HG03066 (cell line): ENCODE results near the gene TMEM250.
"Not testable (repeated sequence)": the region's sequence is repeated elsewhere in the genome, so short reads cannot be mapped to it uniquely, and the experiment has no call there.

ENCODE experiments used
- ATAC-seq: cut with Tn5 transposase; IDR thresholded peaks from one replicate; pipeline ENCODE4 v1.9.1; 2021; ENCODE audit warnings: low read depth; ENCODE audit not compliant: unreplicated experiment

TMEM250 gene

GRCh38 chr9:136118320-136119060 is at the start of gene TMEM250:
TSS of gene TMEM250 (minus strand) at chr9:136118875. CDS start at chr9:136116900, 1,975 bp downstream.
- ATAC-seq, result peak; percentile 55

- ATAC-seq, result no peak
Observed at GRCh38 chr9:136163248-136163850, 44.7 kb upstream of the TMEM250 start.

GRCh38 chr9:136160995-136161610 is 42.4 kb upstream of the TMEM250 start:
- ATAC-seq, result no peak

GRCh38 chr9:136160381-136160841 is 41.7 kb upstream of the TMEM250 start:
- ATAC-seq, result no peak

- no peak for ATAC-seq
Observed at GRCh38 chr9:136159851-136160250, 41.2 kb upstream of the TMEM250 start.

GRCh38 chr9:136157477-136158265 is 39.0 kb upstream of the TMEM250 start:
- ATAC-seq, result no peak

- ATAC-seq, result no peak
Observed at GRCh38 chr9:136156209-136157120, 37.8 kb upstream of the TMEM250 start.

GRCh38 chr9:136155576-136155975 is 36.9 kb upstream of the TMEM250 start:
- ATAC-seq, result no peak

- no peak for ATAC-seq
Observed at GRCh38 chr9:136154943-136155342, 36.3 kb upstream of the TMEM250 start.

- ATAC-seq, result no peak
Observed at GRCh38 chr9:136153381-136154065, 34.8 kb upstream of the TMEM250 start.

- no peak for ATAC-seq
Observed at GRCh38 chr9:136152931-136153330, 34.3 kb upstream of the TMEM250 start.

- no peak for ATAC-seq
Observed at GRCh38 chr9:136152543-136152866, 33.8 kb upstream of the TMEM250 start.

- no peak for ATAC-seq
Observed at GRCh38 chr9:136151848-136152542, 33.3 kb upstream of the TMEM250 start.

GRCh38 chr9:136151214-136151804 is 32.6 kb upstream of the TMEM250 start:
- ATAC-seq, result no peak

GRCh38 chr9:136150664-136151213 is 32.1 kb upstream of the TMEM250 start:
- ATAC-seq, result not testable (repeated sequence)

GRCh38 chr9:136149853-136150252 is 31.2 kb upstream of the TMEM250 start:
- no peak for ATAC-seq

- no peak for ATAC-seq
Observed at GRCh38 chr9:136149337-136149736, 30.7 kb upstream of the TMEM250 start.

GRCh38 chr9:136148766-136149165 is 30.1 kb upstream of the TMEM250 start:
- no peak for ATAC-seq
